Activated gamma-delta T cell treated with anti-CD3 and anti-CD28 coated beads, Interleukin-2, amount 50 U/mL, for 16 hours (primary cell): Measurements from ENCODE around the gene SLC24A3.

ENCODE experiments used
- DNase-seq: peaks from one replicate; pipeline ENCODE4 v3.0.0-alpha.2; 2020; ENCODE audit warnings: low read depth

The SLC24A3 gene

GRCh38 chr20:19594896-19595295 is 382.5 kb downstream of the SLC24A3 start:
- DNase-seq, result no peak

DNA sequence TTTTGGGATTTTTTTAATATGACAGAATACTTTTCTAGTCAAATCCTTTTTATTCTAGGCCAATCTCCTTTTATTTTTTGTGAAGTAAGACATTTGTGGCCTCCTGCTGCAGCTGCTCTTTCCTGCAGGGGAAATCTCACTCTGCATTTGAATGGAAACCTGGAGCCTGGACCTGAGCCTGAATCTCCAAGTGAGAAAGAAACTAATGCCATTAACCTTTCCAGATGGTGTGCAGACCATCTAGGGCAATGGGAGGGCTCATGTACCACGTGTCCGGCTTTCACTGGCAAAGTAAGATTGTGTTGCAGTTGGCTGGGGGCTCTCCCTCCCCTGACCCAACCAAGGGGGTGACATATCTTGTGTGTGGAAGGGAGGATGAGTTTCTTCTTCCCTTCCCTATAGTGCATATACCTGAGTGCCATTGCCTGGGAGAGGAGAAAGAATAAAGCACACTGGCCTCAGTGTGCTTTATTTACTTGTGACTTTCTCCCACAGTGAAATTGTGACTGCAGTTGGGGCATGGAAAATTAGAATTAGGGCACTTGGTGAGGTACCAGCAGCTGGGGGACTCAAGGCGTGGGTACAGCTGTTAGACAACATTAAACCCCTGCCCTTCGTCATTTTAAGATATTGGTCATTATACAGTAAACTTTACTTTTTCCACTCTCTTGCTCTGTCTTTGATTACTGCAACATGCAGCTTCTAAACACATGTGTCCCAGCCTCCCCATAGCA is 385.8 kb downstream of the SLC24A3 start:
- no peak for DNase-seq

DNA sequence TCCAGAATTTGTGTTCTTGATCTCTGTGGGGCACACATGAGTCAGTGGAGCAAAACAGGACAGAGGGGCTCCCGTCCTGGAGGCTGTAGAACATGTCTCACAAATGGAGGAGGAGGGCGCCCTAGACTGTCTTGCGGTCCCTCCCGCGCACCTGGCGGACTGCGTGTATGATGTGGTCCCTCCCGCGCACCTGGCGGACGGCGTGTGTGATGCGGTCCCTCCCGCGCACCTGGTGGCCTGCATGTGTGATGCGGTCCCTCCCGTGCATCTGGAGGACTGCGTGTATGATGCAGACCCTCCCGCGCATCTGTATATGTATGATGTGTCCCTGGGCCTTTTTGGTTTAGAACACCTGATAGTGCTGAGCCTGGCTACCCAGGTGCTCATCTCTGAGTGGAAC is 386.8 kb downstream of the SLC24A3 start:
- no peak for DNase-seq

DNA sequence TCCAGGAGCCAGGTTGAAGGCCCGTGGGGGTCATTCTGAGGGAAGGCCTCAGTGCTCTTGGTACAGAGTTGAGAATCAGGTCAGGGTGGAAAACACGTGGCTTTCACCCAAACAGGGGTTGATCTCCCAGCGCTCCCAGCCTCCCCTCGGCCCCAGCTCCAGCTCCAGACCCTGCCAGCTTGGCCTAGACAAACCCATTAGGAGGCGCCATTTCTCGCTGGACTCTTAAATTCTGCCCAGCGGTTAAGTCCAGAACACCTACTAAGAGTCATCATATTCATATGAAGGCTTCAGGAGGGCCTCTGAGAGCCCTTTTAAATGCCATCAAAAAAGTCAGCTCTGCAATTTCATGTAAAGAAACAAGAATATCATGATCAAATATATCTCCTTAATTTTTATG is 387.6 kb downstream of the SLC24A3 start:
- no peak for DNase-seq

DNA sequence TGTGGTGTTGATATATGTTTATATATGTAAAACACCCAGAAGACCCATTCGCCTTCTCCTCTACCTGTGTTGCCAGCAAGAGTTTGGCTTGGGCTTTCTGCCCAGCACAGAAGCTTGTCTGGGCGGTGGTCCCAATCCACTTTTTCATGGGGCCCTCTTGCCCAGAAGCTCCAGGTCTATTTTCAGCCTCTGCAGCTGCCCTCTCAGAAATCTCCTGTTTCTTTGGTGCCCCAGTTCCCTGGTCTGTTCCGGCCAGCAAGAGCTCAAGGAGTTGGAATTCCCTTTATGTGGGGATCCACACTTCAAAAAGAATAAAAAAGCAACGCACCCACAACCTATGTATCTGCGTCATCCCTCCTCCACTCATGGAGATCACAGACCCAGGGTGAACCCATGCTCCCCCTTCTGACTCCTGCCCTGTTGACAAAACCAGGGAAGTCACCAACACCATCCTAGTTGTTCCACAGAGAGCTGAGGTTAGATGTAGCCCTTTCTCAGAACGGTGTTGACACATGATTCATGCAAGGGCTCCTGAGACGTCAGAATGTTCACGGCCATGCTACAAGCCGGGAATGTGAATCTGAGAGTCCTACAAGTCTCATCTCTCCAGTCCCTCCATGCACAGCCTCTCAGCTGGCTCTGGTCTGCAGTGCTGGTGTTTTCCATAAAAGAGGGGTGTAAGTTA is 388.8 kb downstream of the SLC24A3 start:
- DNase-seq, result no peak

DNA sequence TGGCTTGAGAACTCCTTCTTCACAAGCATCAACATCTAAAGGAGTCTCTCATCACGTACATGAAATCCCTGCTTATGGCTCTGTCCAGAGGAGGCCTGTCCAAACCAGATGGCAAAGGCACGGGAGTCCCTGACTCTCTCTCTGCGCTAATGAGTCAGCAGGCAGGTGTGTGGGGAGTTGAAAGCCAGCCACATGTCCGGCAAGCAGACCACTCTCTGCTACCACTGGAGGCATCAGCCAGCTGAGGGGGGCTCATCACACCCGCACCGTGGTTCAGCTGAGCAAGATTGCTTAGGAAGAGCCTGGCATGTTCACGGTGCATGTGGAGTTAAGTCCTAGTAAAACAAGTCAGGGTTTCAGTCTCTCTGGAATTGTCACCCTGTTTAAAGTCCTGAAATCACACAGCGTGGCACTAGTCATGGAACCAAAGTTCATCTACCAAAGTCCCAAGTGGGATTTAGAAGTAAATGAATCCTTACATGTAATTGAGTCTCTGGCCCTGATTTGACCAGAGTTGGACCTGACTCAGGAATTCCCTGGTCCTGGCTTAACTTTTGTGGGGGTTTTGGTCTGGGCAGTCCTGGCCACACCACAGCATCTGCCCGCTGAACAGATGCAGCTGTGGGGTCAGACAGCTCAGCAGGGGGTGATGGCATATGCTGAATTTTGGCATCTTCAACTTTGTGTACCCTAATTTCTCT is 390.4 kb downstream of the SLC24A3 start:
- no peak for DNase-seq

DNA sequence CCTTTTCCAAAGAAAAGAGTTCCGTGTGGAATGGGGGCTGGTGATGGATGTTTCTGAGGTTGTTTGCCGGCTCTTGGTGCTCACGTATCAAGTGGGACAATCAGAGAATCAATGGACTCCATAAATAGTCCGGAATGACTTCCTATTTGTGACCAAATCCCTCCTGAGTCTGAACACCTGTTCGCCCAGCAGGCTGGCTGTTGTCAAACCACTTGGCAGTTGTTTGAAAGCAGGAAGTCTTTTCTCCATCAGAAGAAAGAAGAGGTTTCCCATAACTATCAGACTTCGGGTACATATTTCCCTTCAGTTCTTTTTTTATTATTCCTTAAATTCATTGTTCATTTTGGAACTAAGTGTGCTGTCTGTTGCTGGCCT is 390.9 kb downstream of the SLC24A3 start:
- DNase-seq, result no peak

- DNase-seq, result no peak
Observed at GRCh38 chr20:19605786-19606485, 393.5 kb downstream of the SLC24A3 start.

DNA sequence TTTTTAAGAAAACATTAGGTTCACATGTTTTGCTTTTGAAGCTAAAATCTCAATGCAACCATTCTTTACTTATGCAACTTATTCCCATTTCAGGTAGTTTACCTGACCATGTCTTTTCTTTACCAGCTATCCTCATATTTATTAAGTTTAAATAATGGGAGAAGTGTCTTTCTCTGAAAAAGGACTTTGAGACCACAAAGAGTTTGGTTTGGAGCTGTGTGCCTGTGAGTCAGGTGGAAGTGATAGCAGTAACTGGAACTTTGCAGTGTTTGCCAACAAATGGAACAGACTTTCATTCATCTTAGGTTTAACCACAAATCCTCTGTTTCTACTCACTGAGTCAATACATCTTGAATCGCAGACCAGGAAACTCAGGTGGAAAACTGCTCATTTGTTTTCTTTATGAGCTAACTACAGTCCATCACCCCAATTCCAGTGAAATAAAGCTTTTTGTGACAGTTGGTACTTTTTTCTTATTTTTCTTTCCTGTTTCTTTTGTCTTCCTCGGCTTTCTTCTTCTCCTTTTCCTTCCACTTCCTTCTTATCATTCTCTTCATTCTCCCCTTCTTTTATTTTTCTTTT is 397.3 kb downstream of the SLC24A3 start:
- no peak for DNase-seq

DNA sequence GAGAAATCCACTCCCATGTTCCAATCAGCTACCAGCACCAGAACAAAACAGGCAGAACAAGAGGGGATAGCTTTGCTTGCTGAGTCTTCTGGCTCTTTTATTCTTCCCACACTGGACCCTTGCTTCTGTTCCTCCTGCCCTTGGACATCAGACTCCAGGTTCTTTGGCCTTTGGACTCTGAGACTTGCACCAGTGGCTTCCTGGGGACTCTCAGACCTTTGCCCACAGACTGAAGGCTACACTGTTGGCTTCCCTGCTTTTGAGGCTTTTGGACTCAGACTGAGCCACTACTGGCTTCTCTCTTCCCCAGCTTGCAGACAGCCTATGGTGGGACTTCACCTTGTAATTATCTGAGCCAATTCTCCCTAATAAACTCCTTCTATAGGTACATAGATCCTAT is 403.2 kb downstream of the SLC24A3 start:
- DNase-seq, result no peak

- DNase-seq, result no peak
Observed at GRCh38 chr20:19616081-19616480, 403.6 kb downstream of the SLC24A3 start.

GRCh38 chr20:19616620-19617019 is 404.2 kb downstream of the SLC24A3 start:
- DNase-seq, result no peak

DNA sequence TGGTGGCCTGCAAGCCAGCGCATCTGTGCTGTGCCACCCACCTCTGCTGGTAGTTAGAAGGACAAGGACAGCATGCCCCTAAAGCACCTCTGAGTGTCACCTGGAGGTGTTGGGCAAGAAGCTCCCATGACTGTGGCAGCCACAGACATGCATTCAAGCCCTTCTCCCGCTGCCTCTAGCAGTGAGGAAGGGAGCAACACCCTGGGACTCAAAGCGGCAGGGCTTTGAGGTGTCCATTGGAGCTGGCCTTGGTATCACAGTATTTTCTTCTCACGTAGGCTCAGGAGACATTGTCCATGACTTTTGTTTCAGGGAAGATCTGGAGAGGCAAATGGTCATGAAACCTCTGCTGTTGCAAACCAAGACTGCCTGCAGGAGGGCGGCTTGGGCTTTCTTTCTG is 404.8 kb downstream of the SLC24A3 start:
- DNase-seq, result no peak

GRCh38 chr20:19618711-19619110 is 406.3 kb downstream of the SLC24A3 start:
- DNase-seq, result no peak

DNA sequence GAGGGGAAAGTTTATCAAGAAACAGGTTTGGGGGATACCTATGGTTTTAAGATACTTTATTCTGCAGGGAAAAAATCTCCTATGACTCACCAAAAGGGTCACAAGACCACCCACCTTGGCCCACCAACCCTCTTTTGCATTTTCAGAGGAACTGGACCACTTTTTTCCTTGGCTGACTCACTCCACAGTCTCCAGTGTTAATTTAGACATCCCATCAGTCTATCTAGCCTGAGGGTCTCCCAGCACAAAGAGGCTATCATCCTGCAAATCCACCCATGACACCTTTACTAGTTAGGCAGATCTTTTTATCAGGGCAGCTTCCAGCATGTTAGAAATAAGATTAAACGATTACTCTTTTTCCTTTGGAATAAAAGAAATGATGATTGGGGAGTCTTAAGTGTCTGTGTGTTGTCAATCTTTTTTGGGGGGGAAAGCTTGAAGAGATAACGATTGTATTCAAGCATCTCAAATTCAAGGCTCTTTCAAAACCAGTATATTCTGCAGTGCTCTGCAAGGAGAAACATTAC is 407.5 kb downstream of the SLC24A3 start:
- DNase-seq, result no peak

DNA sequence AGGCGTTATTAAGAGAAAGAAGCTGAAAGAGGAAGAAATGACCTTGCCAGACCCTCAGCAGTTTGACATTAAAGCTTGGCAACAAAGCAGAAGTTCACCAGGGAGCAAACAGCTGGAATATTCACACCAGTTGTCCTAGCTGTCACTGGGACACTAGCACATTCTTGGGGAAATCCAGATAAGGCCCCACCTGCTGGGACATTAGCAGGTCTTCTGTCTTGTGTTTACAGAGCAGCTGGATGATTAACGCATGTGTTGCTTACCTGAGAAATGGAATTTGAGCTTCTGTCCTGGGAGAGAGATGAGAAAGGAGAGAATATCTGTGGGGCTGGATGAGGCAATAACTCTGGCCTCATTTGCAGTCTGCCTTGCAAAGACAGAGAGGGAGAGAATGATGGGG is 408.0 kb downstream of the SLC24A3 start:
- no peak for DNase-seq

DNA sequence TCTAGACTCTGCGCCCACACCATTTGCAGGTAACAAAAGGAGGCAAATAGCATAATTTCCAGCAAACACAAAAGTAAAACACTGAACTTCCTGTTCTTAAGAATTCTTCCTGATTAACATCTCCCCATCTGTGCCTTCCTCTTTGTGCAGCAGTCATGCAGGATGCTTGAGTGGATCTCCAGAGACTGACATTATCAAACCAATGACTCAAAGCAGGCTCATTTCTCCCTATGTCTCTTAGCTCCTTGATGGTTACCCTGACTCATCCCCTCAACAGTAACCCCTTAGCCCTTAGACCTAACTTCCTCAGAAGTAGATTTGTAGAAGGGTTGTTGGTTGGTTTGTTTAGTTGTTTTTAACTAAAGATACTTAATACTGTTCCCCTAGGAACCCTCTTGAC is 408.6 kb downstream of the SLC24A3 start:
- no peak for DNase-seq

DNA sequence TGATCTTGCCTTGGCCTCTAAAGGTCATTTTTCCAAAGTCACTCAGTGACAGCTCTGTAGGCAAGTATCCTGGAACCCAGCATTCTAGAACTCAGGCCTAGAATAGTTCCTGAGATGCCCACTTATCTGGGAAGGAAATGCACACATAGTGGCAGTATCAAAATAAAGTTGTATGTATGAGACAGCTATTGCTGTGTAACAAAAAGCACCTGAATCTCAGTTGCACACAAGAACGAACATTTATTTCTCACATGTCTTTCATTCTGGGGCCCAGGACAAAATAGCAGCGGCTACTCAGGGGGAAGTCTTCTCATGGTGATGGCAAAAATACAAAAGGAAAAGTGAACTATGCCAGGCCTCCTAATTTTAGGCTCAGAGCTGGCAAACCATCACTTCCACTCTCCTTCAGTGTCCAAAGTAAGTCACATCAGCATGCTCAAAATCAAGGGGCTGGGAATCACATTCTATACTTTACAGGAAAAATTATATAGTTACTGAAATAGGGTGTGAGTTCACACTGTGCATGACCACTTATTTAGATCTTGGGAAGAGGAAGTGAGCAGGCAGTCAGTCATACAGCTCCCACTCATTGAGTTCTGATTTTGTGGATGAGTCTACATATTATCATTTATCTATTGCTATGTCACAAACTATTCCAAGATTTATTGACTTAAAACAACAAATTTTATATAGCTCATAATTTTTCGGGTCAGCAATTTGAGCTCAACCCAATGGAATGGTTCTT is 412.0 kb downstream of the SLC24A3 start:
- no peak for DNase-seq

- no peak for DNase-seq
Observed at GRCh38 chr20:19625426-19625825, 413.0 kb downstream of the SLC24A3 start.

DNA sequence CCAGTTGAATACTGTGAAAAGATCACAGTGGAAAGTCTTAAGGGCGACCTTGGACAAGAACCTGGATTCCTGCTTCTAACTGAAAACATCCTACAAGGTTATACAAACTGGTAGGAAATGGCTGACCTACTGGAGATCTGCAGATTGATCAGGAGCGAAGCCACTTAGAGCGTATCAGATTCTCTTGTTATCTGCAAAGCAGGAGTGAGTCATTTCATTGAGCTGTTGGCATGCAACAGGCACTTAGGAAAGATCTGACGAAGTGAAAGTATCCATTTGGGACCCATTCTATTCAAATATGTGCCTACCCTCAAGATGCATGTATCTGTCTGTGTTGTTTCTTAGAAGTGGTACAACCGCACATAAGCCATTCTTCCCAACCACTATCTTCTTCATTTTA is 414.5 kb downstream of the SLC24A3 start:
- no peak for DNase-seq

- peak; percentile 10 for DNase-seq
Observed at GRCh38 chr20:19628570-19629134, 416.2 kb downstream of the SLC24A3 start.
